GM21390 (cell line): ENCODE data around the gene TTLL7.
"Not testable (repeated sequence)": the region's sequence is repeated elsewhere in the genome, so short reads cannot be mapped to it uniquely, and the experiment has no call there.

Experiments
- ATAC-seq: cut with Tn5 transposase; IDR thresholded peaks from one replicate; pipeline ENCODE4 v1.9.1; 2021; ENCODE audit not compliant: unreplicated experiment

The TTLL7 gene

DNA sequence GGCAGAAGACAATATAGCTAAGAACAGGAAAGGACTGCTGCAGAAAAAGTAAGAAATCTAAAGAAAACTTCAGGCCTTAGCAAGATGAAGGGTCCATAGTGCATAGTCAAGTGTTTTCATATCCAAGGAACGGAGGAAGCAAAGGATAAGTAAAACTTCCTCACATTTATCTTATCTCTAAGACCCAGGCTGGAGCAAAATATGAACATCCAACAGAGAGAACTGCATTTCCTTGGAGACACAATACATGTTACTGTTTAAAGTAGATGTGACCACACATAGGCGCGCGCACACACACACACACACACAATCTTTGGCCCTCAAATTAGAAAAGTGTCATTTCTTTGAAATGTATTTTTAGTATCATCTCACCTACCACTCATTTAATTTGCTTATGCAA, 66.7 kb downstream of the TTLL7 start:
- ATAC-seq: no peak

DNA sequence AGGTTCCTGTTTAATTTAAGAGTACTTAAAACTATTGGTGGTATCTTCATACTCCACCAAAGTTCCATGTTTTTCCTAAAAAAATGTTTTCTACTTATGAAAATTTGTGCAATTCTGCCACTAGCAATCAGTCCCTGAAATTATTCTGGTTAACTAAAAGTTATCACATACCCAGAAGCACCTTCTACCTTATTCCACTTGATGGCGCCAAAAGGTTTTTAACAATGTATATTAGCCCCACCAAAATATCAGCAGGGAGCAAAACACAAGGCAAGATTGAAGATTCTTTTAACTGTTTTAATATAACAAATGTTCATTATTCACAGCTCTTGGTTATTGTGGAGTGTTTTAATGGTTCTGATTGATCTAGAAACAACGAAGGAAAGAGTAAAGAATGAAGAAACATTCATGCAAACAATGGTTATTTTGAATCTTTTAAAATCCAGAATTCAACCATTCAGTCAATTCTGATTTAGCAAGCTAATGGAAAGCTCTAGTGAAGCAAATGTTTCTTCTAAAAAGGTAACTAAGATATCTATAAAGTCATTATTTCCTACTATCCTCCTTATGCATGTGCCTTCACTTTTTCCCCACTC, 67.2 kb downstream of the TTLL7 start:
- ATAC-seq: peak; percentile 77

DNA sequence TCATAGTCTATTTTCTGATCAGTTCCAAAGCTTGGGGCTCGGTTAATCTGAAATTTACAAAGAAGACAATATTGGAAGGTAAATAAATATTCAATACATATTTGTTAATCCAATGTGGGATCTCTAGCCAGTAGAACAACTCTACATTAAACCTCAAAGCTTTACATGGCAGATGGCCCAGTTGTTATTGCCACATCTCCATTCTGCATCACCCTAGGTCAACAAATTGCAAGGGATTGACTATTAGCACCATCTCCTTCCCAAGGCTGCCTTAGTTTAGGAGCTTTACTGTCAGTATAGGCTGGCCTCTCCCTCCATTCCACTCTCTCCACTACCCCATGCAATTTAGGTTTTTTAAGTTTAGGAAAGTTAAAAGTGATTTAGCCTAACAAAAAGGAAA, 69.7 kb downstream of the TTLL7 start:
- ATAC-seq: no peak

DNA sequence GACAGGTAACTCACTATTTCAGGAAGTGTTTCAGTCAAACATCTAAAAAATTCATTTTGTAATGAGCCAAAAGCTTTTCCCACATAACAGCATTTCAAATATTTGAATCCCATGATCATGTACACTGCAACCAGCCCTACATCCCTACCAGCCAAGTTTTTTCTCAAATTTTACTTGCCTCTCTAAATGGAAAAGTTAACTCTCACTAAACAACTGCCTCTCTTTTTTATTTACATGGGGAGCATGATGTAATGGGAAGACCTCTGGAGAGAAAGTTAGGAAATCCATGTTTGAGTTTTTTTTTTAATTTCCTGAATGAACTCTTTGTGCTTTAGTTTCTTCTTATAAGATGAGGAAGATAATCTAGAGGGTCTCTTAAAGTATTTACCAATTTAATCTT, 70.5 kb downstream of the TTLL7 start:
- no peak for ATAC-seq

DNA sequence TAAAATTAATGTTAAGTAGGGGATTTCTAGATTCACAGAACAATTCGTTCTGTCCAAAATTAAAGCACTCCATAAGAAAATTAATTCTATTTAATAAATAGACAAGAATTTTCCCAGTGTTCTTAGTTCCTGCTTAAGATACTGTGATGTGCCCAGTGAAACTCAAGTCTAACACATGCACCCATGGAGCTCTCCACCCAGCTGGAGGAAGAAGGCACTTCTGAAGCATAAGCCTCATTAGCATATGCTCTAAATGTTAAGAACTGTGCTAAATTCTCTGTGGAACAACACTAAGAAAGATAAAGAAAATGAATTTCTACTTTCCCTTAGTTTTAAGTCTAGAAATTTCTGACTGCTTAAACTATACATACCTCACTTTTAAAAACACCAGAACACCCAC, 71.2 kb downstream of the TTLL7 start:
- ATAC-seq: no peak

DNA sequence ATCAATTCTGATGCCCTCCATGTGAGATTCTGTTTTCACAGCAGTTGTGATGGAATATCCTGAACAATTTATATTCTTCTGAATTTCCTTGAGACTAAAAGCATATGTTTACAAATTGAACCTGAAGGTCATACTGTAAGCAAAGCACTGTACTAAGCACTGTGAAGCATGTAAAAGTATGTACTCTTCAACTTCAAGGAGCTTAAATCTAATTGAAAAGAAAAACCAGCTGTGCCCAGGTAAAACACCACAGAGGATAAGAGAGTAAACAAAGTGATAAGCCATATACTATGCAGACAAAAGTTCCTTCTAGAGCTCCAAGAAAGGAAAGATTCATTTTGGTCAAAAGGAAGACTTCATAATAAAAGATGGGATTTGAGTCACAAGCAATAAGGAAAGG, 71.9 kb downstream of the TTLL7 start:
- no peak for ATAC-seq

DNA sequence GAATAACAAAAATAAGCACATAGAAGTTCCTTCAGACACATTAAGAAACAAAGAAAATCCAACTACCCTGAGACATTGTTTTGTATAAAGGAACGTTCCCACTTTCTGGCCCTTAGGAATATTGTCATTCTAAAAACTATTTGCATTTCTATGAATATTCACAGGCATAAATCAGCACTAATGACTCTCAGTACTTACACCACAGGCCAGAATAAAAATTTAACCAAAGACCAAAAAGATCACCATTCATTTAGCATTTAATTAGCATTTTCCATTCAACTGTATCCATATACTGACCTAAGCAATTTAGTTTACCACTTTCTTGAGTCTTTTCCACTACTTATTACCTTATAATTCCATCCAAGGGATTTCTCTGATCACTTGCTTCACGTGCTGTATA, 75.4 kb downstream of the TTLL7 start:
- ATAC-seq: no peak

DNA sequence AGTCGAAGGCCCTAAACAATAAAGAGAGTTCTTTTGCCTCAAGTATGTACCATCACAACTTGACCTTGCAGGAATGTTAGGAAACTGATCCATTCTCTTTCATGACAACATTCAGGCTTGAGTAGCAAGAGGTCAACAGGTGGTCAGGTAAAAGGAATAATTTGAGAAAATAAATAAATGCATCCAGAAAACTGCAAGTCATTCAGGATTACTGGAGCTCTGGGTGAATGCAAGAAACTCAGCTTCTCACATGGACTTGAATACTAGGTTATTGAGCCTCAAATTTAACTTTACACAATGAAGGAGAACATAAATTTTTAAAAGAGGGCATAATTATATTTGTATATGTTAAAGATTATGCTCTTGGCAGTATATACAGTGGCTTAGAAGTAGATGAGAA, 76.5 kb downstream of the TTLL7 start:
- no peak for ATAC-seq

DNA sequence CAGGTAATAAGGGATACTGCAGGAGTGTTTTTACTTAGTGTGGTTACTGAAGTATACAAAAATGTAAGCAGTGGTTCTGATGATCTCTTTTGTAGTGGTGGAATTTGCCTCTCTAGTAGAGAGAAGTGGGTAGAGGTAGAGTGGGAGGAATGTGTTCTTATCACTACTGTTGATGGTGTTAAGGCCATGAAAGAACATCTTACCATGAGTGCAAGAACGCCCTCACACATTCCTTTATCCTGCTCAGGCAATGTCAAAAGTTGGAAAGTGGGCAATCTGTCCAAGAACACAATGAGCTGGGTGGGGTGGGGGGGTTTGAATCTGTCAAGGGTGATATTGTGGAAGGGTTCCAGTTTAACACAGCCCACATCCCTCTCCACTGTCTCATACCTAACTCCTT, 78.6 kb downstream of the TTLL7 start:
- no peak for ATAC-seq

DNA sequence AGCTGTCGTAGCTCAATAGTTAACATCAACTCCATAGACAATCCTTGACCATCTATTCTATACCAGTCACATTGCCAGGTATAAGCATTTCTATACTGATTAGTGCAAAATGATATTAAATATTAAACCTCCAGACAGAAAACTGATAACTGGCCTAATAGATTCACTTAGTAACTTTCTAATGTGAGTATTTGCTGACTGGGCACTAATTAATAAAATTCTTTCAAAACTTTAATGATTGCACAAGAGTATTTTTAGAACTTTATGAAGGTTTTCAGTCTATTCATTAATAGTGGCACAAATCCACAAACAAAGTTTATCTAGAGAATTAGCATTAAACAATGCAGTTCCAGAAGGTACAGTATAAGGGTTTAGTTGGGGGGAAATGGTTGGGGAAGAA, 79.1 kb downstream of the TTLL7 start:
- no peak for ATAC-seq

DNA sequence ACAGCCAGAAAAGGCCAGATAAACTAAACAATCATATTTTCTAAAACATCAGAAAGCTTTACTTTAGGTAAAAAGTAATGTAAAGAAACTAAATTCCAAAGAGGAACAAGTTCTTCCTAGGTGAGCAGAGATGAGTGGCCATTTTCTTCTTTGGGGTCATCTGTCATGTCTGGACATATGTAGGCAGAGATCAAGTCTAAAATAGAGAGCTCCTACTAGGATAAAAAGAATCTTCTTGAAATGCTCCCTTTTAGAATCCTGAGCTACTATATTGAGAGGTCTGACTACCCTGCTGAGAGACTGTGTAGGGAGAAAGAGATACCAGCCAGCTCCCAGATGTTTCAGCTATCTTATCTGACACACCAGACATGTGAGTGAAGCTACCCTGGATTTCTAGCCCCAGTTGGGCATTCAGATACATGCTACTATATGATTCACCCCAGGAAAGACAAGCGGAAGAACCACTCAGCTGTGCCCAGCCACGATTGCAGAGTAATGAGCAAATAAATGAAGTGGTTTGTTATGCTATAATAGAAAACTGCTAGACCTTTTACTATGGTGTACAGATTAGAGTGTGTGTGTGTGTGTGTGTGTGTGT, 80.1 kb downstream of the TTLL7 start:
- no peak for ATAC-seq

DNA sequence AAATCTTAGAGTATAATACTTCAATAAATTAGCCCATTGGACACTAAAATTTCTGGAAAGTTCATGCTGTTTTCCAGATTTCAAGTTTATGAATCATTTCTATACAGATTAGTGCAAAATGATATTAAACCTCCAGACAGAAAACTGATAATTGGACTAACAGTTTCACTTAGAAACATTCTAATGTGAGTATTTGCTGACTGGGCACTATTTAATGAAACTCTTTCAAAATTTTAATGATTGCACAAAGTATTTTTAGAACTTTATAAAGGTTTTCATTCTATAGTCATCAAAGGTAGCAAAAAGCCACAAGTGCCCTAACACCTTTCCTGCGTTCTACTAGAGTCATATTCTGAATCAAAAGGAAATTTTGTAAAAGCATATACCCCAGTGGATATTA, 81.0 kb downstream of the TTLL7 start:
- no peak for ATAC-seq

DNA sequence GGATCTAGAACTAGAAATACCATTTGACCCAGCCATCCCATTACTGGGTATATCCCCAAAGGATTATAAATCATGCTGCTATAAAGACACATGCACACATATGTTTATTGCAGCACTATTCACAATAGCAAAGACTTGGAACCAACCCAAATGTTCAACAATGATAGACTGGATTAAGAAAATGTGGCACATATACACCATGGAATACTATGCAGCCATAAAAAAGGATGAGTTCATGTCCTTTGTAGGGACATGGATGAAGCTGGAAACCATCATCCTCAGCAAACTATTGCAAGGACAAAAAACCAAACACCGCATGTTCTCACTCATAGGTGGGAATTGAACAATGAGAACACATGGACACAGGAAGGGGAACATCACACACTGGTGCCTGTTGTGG, 82.8 kb downstream of the TTLL7 start:
- not testable (repeated sequence) for ATAC-seq

DNA sequence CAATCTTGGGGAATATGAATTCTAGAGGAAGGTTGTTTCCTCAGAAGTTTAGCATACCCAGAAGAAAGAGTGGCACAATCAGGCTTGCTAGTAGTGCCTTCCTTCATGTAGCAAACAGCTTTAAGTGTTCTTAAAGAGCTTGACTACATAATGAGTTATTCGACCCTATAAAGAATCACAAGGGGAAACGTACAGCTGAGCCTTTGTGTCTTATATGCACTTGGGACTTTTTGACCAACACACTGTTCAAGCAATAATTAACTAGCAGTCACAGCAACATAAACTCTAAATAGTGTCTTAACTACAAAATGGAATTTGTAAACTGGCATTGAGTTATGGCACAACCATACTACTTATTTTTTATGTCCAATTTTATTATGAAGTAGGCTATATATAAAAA, 86.1 kb downstream of the TTLL7 start:
- no peak for ATAC-seq

DNA sequence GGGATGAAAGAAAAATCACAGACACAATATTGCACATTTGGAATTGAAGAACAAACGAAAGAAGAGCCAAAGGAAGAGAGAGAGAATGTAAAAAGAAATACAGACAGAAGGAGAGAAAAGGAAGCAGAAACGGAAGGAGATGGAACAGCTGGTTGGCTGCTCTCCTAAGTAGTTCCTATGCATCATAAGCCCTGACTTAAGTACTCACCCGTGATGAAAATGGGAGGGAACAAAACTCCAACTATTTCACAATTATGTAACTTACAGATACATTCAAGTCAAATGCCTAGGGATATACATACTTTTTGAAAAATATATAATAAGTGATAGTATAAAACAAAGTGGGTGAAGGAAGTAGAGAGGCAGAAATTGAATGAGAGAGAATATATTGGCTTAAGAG, 88.5 kb downstream of the TTLL7 start:
- ATAC-seq: no peak

DNA sequence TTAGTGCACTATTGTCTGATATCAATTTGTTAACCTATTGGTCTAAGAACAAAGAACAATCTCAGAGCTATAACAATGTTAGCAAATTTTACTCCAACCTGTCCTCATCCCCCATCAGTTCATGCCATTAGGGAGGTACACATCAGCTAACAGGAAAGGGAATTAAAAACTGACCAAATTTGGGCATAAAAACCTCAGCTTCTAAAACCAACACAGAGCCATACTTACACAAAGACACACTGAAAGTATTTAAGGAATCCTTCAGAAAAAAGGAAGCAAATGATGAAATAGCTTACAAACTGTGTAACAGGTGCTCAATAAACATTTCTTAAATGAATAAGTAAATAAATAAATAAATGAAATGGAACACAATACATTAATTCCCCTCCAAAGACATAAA, 89.2 kb downstream of the TTLL7 start:
- no peak for ATAC-seq

DNA sequence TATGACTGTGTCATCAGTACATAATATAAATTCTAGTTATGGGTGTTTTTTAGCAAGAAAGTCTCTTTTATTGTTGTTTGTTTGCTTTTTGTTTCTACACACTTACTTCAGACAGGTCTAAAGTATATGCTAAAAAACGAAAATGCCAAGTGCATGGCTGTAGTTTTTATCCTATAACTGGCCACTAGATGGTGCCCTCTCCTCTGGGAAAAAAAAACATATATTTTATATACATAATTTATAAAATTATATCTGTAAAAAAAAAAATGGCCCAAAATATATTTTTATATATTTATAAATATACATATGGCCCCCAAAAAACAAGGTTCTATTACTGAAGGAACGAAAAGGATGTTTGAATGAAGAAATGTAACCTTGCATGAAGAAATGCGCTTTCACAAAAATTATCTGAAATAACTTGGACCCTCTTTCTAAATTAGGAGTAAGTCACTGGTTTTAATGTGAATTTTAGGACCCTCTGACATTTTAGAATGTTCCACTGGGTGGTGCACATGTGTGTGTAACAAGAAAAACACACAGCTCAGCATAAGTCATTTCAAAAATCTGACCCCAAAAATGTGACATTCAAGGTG, 93.5 kb downstream of the TTLL7 start:
- no peak for ATAC-seq

DNA sequence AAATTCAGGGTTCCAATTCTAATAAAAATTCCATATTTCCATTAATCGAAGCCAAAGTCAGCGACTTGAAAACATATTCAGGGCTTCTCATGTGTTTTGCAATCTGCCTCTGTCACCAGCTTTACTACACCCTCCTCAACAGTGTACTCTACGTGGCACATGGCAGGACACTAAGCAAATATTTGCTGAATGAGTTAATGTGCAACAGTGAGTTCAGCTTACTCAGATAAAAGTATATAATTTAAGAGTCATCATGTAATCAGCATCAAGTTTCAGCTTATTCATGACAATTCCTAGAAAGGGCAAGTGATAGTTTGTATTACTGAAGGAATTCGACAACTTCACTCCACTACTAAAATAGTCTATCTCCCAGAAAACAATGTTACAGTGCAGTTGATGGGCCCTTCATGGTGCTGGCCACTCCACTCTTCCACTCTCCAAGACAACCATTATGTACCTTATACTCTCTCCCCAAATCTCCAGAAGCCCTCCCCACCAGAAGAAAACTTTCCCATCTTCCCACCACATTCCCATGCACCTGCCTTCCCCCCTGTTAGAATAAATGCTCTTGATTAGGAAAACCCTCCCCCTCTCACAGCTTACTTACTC, 97.3 kb downstream of the TTLL7 start:
- no peak for ATAC-seq

DNA sequence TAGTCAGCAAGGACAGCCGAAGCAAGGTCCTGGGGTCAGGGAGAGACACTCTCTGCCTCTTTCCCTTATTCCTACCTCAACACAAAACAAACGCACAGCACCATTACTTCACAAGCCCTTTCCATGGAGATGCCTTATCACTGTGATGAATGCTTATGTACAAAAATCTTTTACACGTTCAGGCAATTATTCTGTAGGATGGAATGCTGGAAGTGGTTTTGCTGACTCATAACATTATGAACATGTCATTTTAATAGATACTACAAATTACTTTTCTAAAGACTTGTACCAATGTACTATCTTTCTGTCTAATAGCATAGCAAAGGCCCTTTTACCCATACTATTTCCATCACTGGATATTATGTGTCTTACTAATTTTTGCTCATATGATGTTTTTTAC, 98.4 kb downstream of the TTLL7 start:
- no peak for ATAC-seq

DNA sequence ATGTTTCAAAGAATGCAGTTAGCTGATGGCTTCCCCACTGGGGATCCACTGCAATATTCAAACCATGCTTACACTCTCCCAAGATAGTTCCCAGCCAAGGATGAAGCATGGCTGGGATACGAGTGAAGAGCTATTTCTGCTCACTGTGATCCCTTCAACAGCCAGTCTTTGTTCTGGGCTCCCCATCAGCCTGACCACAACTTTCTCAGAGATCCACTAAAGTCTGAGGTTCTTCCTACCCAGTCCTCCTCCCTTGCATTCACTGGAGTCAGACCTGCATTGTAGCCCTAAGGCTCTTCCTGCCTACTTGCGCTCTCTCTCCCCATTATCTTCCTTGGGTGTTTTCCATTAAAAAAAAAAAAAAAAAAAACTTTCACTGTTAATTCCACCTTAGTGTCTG, 101.4 kb downstream of the TTLL7 start:
- ATAC-seq: no peak

DNA sequence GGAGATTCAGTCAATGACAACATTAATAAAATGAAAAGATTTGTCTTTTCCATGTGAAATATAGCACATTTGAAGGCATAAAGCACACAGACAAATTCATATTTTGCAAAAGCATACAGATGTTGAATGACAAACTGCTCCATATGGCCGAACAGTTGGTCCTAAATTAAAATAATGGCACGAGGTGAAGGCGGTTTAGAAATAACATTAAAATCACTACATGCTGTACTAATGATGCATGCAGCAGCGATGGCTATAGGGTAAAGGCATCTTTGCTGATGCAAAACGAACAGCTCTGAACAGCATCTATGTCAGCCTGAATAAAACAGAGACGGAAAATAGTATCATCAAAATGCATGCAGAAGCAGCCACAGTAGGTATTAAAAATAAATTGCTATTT, 102.6 kb downstream of the TTLL7 start:
- ATAC-seq: no peak

DNA sequence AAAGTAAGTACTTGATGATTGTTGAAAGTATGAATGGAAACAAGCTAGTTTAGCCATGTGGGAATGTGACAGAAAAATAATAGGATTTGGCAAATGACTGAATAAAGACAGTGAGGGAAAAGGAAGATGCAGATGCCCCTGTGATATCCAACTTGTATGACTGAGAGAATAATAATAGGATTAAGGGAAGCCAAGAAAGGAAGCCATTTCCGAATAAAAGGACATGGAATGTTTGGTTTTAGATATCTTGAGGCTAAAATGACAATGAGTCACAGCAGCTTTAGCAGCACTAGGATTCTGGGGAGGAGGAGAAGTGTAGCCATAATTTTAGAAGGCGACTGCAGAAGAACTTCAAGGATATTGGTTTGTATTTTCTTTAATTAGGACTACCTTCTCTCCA, 109.2 kb downstream of the TTLL7 start:
- no peak for ATAC-seq

DNA sequence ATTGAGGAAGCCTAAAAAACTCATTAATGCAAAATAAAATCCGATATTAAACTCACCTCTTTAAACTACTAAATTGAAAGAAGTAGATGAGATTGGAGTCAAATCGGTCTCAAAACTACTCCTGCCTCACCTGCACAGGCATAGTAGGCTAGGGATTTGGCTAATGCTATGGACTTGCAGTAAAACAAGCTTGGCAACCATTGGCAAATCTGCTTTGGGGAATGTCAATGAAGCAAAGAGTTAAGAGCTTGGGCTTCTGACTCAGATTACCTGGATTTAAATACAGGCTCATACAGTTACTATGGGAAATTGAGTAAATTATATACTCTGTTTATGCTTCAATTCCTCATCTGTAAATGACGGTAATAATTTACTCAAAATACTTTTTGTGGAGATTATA, 111.4 kb downstream of the TTLL7 start:
- no peak for ATAC-seq
